HEK293 (cell line): ENCODE data around the gene RTP3.
"Not testable (repeated sequence)": the region's sequence is repeated elsewhere in the genome, so short reads cannot be mapped to it uniquely, and the experiment has no call there.

ENCODE experiments used
- CTCF ChIA-PET: fragments of 350-600 bp; formaldehyde crosslinking; extraction: SDS; loops from one replicate; lab custom pipeline; 2021; ENCODE audit warnings: antibody characterized with exemption; lab: Yijun Ruan, JAX
- POLR2A ChIA-PET: fragments of 300-600 bp; formaldehyde crosslinking; extraction: SDS; loops from one replicate; lab custom pipeline; 2020; ENCODE audit warnings: antibody characterized with exemption, inconsistent platforms; lab: Yijun Ruan, JAX
- H3K27ac ChIP-seq: fragments of 200-500 bp; sonication (Bioruptor generic); 2 replicates; pipeline ENCODE4 v1.5.1; 2014; ENCODE audit warnings: low read depth, low read length, control low read depth, inconsistent platforms; ENCODE audit errors: extremely low read depth
- H3K36me3 ChIP-seq, 2 experiments: fragments of 200-500 bp in 1 of 2; sonication (Bioruptor generic) in 1 of 2; 1 replicate in 1 of 2; 2 replicates in 1 of 2; pipeline ENCODE4 v1.5.1; 2014 to 2017; ENCODE audit warnings: inconsistent platforms in 2 of 2, low read length in 2 of 2; ENCODE audit not compliant: control insufficient read depth in 2 of 2, insufficient read depth in 1 of 2
- H3K4me1 ChIP-seq: fragments of 200-500 bp; sonication (Bioruptor generic); 2 replicates; pipeline ENCODE4 v1.5.1; 2014; ENCODE audit warnings: mild to moderate bottlenecking, low read length, inconsistent platforms; ENCODE audit not compliant: control insufficient read depth, insufficient read depth
- H3K4me3 ChIP-seq: 2 replicates; pipeline ENCODE4 v1.5.1; 2011; ENCODE audit warnings: low read depth, mild to moderate bottlenecking, control low read depth, low read length, moderate library complexity
- H3K9me3 ChIP-seq: fragments of 200-500 bp; sonication (Bioruptor generic); 2 replicates; pipeline ENCODE4 v1.5.1; 2014; ENCODE audit warnings: low read depth, low read length, inconsistent platforms; ENCODE audit not compliant: control insufficient read depth, insufficient read depth
- GFI1B ChIP-seq: fragments of 450-650 bp; formaldehyde crosslinking; IDR thresholded peaks from 2 replicates; pipeline ENCODE4 v1.5.1; 2016; ENCODE audit warnings: missing biosample characterization, missing genetic modification characterization
- HOXA7 ChIP-seq: sonication (generic); formaldehyde crosslinking; IDR thresholded peaks from 2 replicates; pipeline ENCODE4 v1.8.1; 2022; ENCODE audit warnings: missing genetic modification reagents, borderline replicate concordance
- OSR2 ChIP-seq: fragments of 450-650 bp; formaldehyde crosslinking; IDR thresholded peaks from 2 replicates; pipeline ENCODE4 v1.5.1; 2016; ENCODE audit warnings: missing biosample characterization, missing genetic modification characterization
- PRDM1 ChIP-seq: fragments of 450-650 bp; formaldehyde crosslinking; IDR thresholded peaks from 2 replicates; pipeline ENCODE4; 2016; ENCODE audit warnings: missing biosample characterization, missing genetic modification characterization
- RBAK ChIP-seq: fragments of 450-650 bp; formaldehyde crosslinking; IDR thresholded peaks from 2 replicates; pipeline ENCODE4 v1.5.1; 2016; ENCODE audit warnings: missing biosample characterization, missing genetic modification characterization
- SP7 ChIP-seq: fragments of 450-650 bp; formaldehyde crosslinking; IDR thresholded peaks from 2 replicates; pipeline ENCODE4 v1.5.1; 2016; ENCODE audit warnings: missing biosample characterization, missing genetic modification characterization
- ZNF133 ChIP-seq: fragments of 450-650 bp; formaldehyde crosslinking; IDR thresholded peaks from 2 replicates; pipeline ENCODE4 v1.5.1; 2016; ENCODE audit warnings: missing biosample characterization, missing genetic modification characterization
- ZNF16 ChIP-seq: fragments of 450-650 bp; formaldehyde crosslinking; IDR thresholded peaks from 2 replicates; pipeline ENCODE4 v1.5.1; 2016; ENCODE audit warnings: low read depth, missing biosample characterization, missing genetic modification characterization
- ZNF18 ChIP-seq: fragments of 450-650 bp; formaldehyde crosslinking; IDR thresholded peaks from 2 replicates; pipeline ENCODE4 v1.5.1; 2016; ENCODE audit warnings: missing biosample characterization, missing genetic modification characterization
- ZNF2 ChIP-seq: fragments of 450-650 bp; formaldehyde crosslinking; IDR thresholded peaks from 2 replicates; pipeline ENCODE4 v1.5.1; 2016; ENCODE audit warnings: missing biosample characterization, missing genetic modification characterization
- ZNF239 ChIP-seq: fragments of 450-650 bp; formaldehyde crosslinking; IDR thresholded peaks from 2 replicates; pipeline ENCODE4 v1.5.1; 2016; ENCODE audit warnings: missing biosample characterization, missing genetic modification characterization
- ZNF335 ChIP-seq: fragments of 450-650 bp; formaldehyde crosslinking; conservative IDR thresholded peaks from 2 replicates; pipeline ENCODE4 v1.5.1; 2016; ENCODE audit warnings: missing biosample characterization, missing genetic modification characterization
- ZNF341 ChIP-seq: fragments of 450-650 bp; formaldehyde crosslinking; IDR thresholded peaks from 2 replicates; pipeline ENCODE4; 2016; ENCODE audit warnings: low read depth, missing biosample characterization, missing genetic modification characterization
- ZNF350 ChIP-seq: fragments of 450-650 bp; formaldehyde crosslinking; IDR thresholded peaks from 2 replicates; pipeline ENCODE4 v1.5.0; 2017; ENCODE audit warnings: missing biosample characterization, mild to moderate bottlenecking, missing genetic modification characterization
- ZNF398 ChIP-seq: fragments of 450-650 bp; formaldehyde crosslinking; IDR thresholded peaks from 2 replicates; pipeline ENCODE4 v1.5.1; 2017; ENCODE audit warnings: missing biosample characterization, missing genetic modification characterization
- ZNF473 ChIP-seq: fragments of 450-650 bp; formaldehyde crosslinking; IDR thresholded peaks from 2 replicates; pipeline ENCODE4 v1.5.1; 2017; ENCODE audit warnings: missing biosample characterization, missing genetic modification characterization
- ZNF488 ChIP-seq: fragments of 450-650 bp; formaldehyde crosslinking; IDR thresholded peaks from 2 replicates; pipeline ENCODE4 v1.5.1; 2016; ENCODE audit warnings: missing biosample characterization, missing genetic modification characterization
- ZNF521 ChIP-seq: fragments of 450-650 bp; formaldehyde crosslinking; IDR thresholded peaks from 2 replicates; pipeline ENCODE4 v1.5.1; 2017; ENCODE audit warnings: missing biosample characterization, mild to moderate bottlenecking, missing genetic modification characterization
- ZNF624 ChIP-seq: fragments of 450-650 bp; formaldehyde crosslinking; IDR thresholded peaks from 2 replicates; pipeline ENCODE4 v1.5.1; 2017; ENCODE audit warnings: missing biosample characterization, missing genetic modification characterization
- ZNF664 ChIP-seq: fragments of 450-650 bp; formaldehyde crosslinking; IDR thresholded peaks from 2 replicates; pipeline ENCODE4 v1.5.1; 2016; ENCODE audit warnings: missing biosample characterization, missing genetic modification characterization
- ZNF837 ChIP-seq: fragments of 450-650 bp; formaldehyde crosslinking; IDR thresholded peaks from 2 replicates; pipeline ENCODE4 v1.5.1; 2016; ENCODE audit warnings: missing biosample characterization, missing genetic modification characterization
- TF ChIP-seq, protein P1 (sequence below): fragments of 450-650 bp; formaldehyde crosslinking; optimal IDR thresholded peaks from 2 replicates; pipeline ENCODE3; 2016; ENCODE audit warnings: missing biosample characterization, mild to moderate bottlenecking, missing genetic modification characterization
- TF ChIP-seq, protein P2 (sequence below): fragments of 450-650 bp; formaldehyde crosslinking; IDR thresholded peaks from 2 replicates; pipeline ENCODE4 v1.5.1; 2016; ENCODE audit warnings: missing biosample characterization, missing genetic modification characterization

Gene RTP3

DNA sequence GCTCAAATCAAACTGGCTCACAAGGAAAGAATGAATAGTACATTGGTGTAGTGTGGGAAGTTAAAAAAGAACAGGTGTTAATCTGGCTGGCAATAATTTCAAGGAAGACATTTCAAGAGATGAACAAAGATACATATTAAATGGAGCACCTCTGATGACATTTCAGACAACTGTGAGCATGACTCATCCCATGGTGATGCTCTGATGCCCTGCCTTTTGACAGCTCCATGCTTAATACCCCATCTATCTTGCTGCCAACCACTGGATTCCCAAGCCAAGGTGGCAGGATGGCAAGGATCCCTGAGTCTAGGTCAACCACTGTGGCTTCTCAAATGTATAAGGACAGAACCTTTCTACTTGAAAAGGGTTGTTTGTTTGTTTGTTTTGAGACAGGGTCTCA, 39.0 kb downstream of the RTP3 start:
- Histone ChIP-seq H3K27ac (no peak overlapping the region), H3K36me3 (no peaks in the 10 kb centered on the region)
- TF ChIP-seq, protein P1, sequence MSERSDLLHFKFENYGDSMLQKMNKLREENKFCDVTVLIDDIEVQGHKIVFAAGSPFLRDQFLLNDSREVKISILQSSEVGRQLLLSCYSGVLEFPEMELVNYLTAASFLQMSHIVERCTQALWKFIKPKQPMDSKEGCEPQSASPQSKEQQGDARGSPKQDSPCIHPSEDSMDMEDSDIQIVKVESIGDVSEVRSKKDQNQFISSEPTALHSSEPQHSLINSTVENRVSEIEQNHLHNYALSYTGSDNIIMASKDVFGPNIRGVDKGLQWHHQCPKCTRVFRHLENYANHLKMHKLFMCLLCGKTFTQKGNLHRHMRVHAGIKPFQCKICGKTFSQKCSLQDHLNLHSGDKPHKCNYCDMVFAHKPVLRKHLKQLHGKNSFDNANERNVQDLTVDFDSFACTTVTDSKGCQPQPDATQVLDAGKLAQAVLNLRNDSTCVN (tag by site-specific recombination): no peak
- TF ChIP-seq OSR2: no peak
- TF ChIP-seq SP7 (tag by site-specific recombination): no peak
- TF ChIP-seq ZNF16: no peak
- no peak for TF ChIP-seq ZNF473
- no peak for TF ChIP-seq ZNF341 (tag by site-specific recombination)
- TF ChIP-seq RBAK (tag by site-specific recombination): no peak
- TF ChIP-seq ZNF350: no peak
- TF ChIP-seq ZNF624: no peak
- TF ChIP-seq ZNF2 (tag by site-specific recombination): no peak
- no peak for TF ChIP-seq PRDM1 (tag by site-specific recombination)
- TF ChIP-seq, all 188 proteins: peak for 0
- ChIA-PET CTCF (interaction anchor here (2.7 kb wide), 1 partner anchor 48 kb away, joined by 9 read pairs; no protein-coding TSS in a partner anchor), POLR2A (no interaction called here)
- Histone ChIP-seq H3K4me1 (no peaks in the 10 kb centered on the region), H3K9me3 (no peaks in the 10 kb centered on the region), H3K4me3 (no peak overlapping the region)

GRCh38 chr3:46537316-46537715, 39.5 kb downstream of the RTP3 start:
- CTCF ChIA-PET: interaction anchor here (0.6 to 2.7 kb wide), 2 partner anchors 48 to 935 kb away, joined by 3 to 9 read pairs; no protein-coding TSS in a partner anchor
- H3K27ac ChIP-seq: no peak overlapping the region

DNA sequence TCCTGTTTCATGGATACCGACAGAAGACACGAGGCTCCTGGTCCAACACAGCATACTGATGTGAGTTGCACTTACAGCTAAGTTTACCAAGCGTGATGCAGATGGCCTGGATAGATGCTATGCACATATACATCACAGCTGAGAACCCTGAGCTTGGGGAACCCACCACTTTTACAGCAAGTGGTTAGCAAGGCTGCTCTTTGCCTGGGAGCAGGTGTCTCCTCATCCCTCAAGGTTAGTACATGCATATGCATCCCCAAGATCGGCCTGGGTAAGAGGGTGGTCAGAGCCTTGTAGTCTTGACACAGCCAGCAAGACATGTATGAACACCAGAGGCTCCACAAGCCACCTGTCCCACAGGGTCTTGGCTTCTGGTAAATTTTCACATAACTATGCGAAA, 40.0 kb downstream of the RTP3 start:
- POLR2A ChIA-PET: no interaction called here
- Histone ChIP-seq H3K9me3 (no peaks in the 10 kb centered on the region), H3K36me3 (no peaks in the 10 kb centered on the region), H3K27ac (no peak overlapping the region), H3K4me1 (no peaks in the 10 kb centered on the region), H3K4me3 (no peak overlapping the region)
- no peak for TF ChIP-seq ZNF133 (tag by site-specific recombination)
- no peak for TF ChIP-seq ZNF239 (tag by site-specific recombination)
- TF ChIP-seq ZNF18 (tag by site-specific recombination): no peak
- no peak for TF ChIP-seq GFI1B (tag by site-specific recombination)
- no peak for TF ChIP-seq PRDM1 (tag by site-specific recombination)
- no peak for TF ChIP-seq ZNF521 (tag by site-specific recombination)
- TF ChIP-seq ZNF837 (tag by site-specific recombination): no peak
- no peak for TF ChIP-seq ZNF488 (tag by site-specific recombination)
- TF ChIP-seq HOXA7 (CRISPR knock-in tag): no peak
- no peak for TF ChIP-seq ZNF335
- TF ChIP-seq ZNF398: no peak
- CTCF ChIA-PET: interaction anchor here (0.6 to 2.7 kb wide), 2 partner anchors 49 to 934 kb away, joined by 3 to 9 read pairs; no protein-coding TSS in a partner anchor

More at GRCh38 chr3:46537316-46537715, 39.5 kb downstream of the RTP3 start:
- POLR2A ChIA-PET: no interaction called here
- TF ChIP-seq, protein P2, sequence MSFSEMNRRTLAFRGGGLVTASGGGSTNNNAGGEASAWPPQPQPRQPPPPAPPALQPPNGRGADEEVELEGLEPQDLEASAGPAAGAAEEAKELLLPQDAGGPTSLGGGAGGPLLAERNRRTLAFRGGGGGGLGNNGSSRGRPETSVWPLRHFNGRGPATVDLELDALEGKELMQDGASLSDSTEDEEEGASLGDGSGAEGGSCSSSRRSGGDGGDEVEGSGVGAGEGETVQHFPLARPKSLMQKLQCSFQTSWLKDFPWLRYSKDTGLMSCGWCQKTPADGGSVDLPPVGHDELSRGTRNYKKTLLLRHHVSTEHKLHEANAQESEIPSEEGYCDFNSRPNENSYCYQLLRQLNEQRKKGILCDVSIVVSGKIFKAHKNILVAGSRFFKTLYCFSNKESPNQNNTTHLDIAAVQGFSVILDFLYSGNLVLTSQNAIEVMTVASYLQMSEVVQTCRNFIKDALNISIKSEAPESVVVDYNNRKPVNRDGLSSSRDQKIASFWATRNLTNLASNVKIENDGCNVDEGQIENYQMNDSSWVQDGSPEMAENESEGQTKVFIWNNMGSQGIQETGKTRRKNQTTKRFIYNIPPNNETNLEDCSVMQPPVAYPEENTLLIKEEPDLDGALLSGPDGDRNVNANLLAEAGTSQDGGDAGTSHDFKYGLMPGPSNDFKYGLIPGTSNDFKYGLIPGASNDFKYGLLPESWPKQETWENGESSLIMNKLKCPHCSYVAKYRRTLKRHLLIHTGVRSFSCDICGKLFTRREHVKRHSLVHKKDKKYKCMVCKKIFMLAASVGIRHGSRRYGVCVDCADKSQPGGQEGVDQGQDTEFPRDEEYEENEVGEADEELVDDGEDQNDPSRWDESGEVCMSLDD (tag by site-specific recombination): no peak
- TF ChIP-seq ZNF664 (tag by site-specific recombination): no peak
- Histone ChIP-seq H3K4me3 (no peak overlapping the region), H3K36me3 (no peaks in the 10 kb centered on the region), H3K4me1 (no peaks in the 10 kb centered on the region), H3K9me3 (no peaks in the 10 kb centered on the region)

GRCh38 chr3:46538425-46538802, 40.6 kb downstream of the RTP3 start:
- CTCF ChIA-PET: interaction anchor here (2.7 kb wide), 1 partner anchor 50 kb away, joined by 9 read pairs; no protein-coding TSS in a partner anchor
- H3K9me3 ChIP-seq, H3K4me1 ChIP-seq, POLR2A ChIA-PET, H3K36me3 ChIP-seq, H3K27ac ChIP-seq, H3K4me3 ChIP-seq: not testable (repeated sequence)
